C4-2B (cell line): ENCODE results near the gene ACOT7.
"Not testable (repeated sequence)": the region's sequence is repeated elsewhere in the genome, so short reads cannot be mapped to it uniquely, and the experiment has no call there.

Experiments used
- CTCF ChIP-seq: fragments of 450-650 bp; conservative IDR thresholded peaks from 2 replicates; pipeline ENCODE4 v1.5.1; 2017; ENCODE audit warnings: mild to moderate bottlenecking
- ZFX ChIP-seq: fragments of 450-650 bp; IDR thresholded peaks from 2 replicates; pipeline ENCODE4 v1.6.1; 2017

- TF ChIP-seq CTCF, ZFX: not testable (repeated sequence)
These were observed 85.9 kb downstream of the ACOT7 start for GRCh38 chr1:6307682-6308081.
